ENCODE results near the gene HEATR3.

The HEATR3 gene

DNA sequence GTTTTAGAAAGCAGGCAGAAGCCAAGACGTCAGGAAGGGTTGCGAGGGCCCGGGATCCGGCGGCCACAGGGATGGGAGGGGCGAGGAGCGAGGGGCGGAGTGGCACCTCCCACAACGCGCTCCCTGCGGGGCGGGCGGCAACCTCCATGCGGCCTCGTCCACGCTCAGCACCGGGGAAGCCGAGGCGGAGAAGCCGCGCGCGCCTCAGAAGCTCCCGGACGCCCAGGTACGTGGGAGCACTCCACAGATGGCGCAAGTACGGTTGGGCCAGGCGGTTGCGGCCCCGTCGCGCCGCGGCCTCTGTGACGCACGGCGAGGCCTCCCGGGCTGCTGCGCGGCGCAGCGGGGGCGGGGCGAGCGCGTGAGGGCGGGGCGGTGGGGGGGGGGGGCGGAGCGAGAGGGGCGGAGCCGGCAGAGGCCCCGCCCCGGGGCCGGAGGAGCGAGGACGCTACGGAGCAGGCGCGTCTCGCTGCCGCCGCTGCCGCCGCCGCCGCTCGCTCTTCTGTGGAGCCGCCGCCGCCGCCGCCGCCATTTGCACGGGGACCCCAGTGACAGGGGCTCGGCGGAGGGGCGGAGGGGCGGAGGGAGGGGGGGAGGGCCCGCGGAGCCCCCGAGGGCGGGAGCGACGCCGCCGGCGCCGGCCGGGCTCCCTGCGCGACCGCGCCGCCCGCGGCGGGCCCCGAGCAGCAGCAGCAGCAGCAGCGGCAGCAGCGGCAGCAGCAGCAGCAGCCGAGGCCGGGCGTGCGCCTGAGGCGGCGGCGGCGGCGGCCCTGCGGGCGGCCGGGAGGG is 87.2 kb downstream of the HEATR3 start, which contains the start of gene TENT4B:
TENT4B (plus strand) TSS at position 500 of the 789 bp plus-strand sequence. CDS start 316 bp downstream, outside the sequence.
- no peak for DNase-seq (ENCODE audit: low read depth, low spot score)

DNA sequence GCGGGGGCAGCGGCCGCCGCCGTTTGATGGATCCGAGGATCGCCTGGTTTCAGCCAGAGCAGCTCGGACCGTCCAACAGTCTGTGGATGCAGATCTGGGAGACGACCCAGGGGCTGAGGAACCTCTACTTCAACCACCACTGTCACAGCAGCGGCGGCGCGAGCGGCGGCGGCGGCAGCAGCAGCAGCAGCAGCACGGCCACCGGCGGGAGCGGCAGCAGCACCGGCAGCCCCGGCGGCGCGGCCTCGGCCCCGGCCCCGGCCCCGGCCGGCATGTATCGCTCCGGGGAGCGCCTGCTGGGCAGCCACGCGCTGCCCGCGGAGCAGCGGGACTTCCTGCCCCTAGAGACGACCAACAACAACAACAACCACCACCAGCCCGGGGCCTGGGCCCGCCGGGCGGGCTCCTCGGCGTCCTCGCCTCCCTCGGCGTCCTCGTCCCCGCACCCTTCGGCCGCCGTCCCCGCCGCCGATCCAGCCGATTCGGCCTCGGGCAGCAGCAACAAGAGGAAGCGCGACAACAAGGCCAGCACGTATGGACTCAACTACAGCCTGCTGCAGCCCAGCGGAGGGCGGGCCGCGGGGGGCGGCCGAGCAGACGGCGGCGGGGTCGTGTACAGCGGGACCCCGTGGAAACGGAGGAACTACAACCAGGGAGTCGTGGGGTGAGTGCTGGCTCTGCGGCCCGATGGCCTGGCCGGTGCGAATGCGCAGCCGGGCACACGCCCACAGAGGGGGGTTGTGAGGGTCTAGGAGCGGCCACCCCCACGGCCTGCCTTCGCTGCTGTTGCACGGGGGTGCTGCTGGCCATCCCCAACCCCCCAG is 88.0 kb downstream of the HEATR3 start:
- DNase-seq (ENCODE audit: low read depth, low spot score) = no peak

DNA sequence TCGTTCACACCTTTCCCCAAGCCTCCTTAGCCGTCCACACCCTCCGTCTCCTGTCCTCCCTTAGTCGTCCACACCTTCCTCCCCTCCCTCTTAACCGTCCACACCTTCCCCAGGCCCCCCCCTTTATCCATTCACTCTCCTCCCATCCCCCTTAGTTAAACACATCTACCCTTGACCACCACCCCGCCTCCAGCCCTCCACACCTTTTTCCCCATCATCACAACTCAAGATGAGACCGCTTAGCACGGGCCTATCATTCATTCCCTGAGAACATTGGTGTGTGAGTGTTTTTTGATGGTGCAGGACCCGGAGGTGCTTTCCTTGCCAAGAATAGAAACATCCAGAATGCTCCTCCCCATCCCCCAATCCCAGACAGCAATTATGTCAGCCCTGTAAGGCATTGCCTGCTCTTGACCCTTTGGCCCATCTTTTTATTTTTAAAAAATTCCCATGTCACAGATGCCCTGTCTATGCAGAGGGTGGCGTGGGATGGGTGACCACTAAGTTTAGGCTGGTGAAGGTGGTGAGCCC is 88.7 kb downstream of the HEATR3 start:
- DNase-seq (ENCODE audit: low read depth, low spot score) = no peak

DNA sequence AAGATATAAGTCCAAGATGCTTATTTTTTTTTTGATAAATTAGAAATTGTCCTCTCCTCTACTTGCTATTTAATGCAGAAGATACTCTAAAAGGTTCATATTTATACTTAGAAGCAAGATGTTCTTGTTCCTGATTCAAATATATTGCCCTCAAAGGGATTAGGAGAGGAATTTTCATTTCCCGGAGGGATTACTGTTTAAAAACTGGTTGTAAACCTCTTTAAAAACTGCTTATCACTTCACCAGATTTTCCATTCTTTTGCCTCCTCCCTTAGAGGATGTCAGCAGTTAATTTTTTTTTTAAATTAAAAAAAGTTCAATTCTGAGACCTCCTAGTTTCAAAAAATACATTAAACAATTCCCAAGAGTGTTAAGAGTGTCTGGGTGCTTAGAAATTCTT is 90.2 kb downstream of the HEATR3 start:
- DNase-seq (ENCODE audit: low read depth, low spot score) = no peak
